ENCODE results near the gene APC. TPM values are rescaled to one million over a fixed set of nuclear protein-coding genes. Genes with fewer than 3 reads are reported as not detected.
A peak's percentile ranks its signal among the peaks of the same experiment; 100 is the strongest.

APC gene
- total RNA-seq, 1 experiment from 2014 or later: 33.7 TPM

DNA sequence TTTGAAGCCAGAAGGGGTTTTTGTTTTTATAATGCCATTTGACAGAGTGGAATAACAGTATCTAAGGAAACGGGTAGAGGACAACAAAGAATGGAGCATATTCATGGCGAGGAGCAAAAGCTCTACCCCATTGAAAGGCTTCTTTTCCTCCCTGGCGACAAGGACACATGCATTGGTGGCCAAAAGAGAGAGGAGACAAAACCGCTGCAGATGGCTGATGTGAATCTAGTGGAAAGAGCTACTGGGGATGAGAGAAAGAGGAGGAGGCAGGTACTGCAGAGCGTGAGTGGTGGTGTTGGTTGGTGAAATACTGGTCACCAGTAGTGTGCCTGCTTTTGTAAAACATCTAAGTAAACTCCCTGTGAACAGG lies 491 bp downstream of the APC start:
- intact Hi-C loops (cut with micrococcal nuclease; ENCODE audit: unreplicated experiment): no loop called here
- Histone ChIP-seq H3K4me1 (ENCODE audit: control insufficient read depth, insufficient read depth, low read length) (no peaks in the 10 kb centered on the region; the same call in 1 of the 2 replicates), H3K9me3 (ENCODE audit: control insufficient read depth, insufficient read depth, low read depth, low read length) (no peaks in the 10 kb centered on the region), H3K4me3 (ENCODE audit: low read depth in 2 of 2, low read length in 2 of 2) (peak overlapping the region in 1 of 2 experiments; percentile 34; a peak in 1 of 4 replicates), H3K36me3 (ENCODE audit: control insufficient read depth, insufficient read depth, low read length) (no peaks in the 10 kb centered on the region), H3K27ac (ENCODE audit: low read length) (no peak overlapping the region), H3K27me3 (ENCODE audit: control insufficient read depth, insufficient read depth, low read length) (no peaks in the 10 kb centered on the region)
- DNase-seq (ENCODE audit: low read depth, low spot score) (no peak), ATAC-seq (no peak; the same call in 1 of the 2 replicates)
- TF ChIP-seq SIN3A (IDR thresholded peaks at IDR 0.05; ENCODE audit: borderline replicate concordance, insufficient read depth, low read depth, low read length): no peak
- TF ChIP-seq, protein P1, sequence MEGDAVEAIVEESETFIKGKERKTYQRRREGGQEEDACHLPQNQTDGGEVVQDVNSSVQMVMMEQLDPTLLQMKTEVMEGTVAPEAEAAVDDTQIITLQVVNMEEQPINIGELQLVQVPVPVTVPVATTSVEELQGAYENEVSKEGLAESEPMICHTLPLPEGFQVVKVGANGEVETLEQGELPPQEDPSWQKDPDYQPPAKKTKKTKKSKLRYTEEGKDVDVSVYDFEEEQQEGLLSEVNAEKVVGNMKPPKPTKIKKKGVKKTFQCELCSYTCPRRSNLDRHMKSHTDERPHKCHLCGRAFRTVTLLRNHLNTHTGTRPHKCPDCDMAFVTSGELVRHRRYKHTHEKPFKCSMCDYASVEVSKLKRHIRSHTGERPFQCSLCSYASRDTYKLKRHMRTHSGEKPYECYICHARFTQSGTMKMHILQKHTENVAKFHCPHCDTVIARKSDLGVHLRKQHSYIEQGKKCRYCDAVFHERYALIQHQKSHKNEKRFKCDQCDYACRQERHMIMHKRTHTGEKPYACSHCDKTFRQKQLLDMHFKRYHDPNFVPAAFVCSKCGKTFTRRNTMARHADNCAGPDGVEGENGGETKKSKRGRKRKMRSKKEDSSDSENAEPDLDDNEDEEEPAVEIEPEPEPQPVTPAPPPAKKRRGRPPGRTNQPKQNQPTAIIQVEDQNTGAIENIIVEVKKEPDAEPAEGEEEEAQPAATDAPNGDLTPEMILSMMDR (IDR thresholded peaks at IDR 0.05): no peak
- ChIA-PET CTCF (no interaction called here), POLR2A (no interaction called here)
- no TSS peak for BruUV-seq (replicated peaks)
- in situ Hi-C loops (cut with HindIII; ENCODE audit: low pct_unique_long_range_greater_than_20kb, low sequenced_read_pairs): no loop called here

DNA sequence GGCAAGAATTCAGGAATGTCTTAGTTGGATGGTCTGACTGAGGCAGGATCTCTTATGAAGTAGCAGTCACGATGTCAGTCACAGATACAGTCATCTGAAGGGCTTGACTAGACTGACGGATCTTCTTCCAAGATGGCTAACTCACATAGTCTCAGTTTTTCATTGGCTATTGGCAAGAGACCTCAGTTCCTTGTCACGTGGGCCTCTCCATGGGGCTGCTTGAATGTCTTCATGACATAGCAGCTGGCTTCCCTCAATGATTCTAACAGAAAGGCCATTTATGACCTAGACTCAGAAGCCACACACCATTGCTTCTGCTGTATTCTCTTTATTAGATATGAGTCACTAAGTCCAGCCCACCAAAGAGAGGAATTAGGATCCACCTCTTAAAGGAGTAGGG lies 4.7 kb downstream of the APC start:
- BruUV-seq (replicated peaks): no TSS peak
- no peak for ATAC-seq
- Histone ChIP-seq H3K4me3 (ENCODE audit: low read depth in 2 of 2, low read length in 2 of 2) (no peak overlapping the region), H3K9me3 (ENCODE audit: control insufficient read depth, insufficient read depth, low read depth, low read length) (no peaks in the 10 kb centered on the region), H3K27me3 (ENCODE audit: control insufficient read depth, insufficient read depth, low read length) (no peaks in the 10 kb centered on the region), H3K4me1 (ENCODE audit: control insufficient read depth, insufficient read depth, low read length) (no peaks in the 10 kb centered on the region), H3K36me3 (ENCODE audit: control insufficient read depth, insufficient read depth, low read length) (no peaks in the 10 kb centered on the region), H3K27ac (ENCODE audit: low read length) (no peak overlapping the region)
- POLR2A ChIA-PET: no interaction called here
- no peak for DNase-seq (ENCODE audit: low read depth, low spot score)
- in situ Hi-C loops (cut with HindIII; ENCODE audit: low pct_unique_long_range_greater_than_20kb, low sequenced_read_pairs): no loop called here
- TF ChIP-seq SIN3A (IDR thresholded peaks at IDR 0.05; ENCODE audit: borderline replicate concordance, insufficient read depth, low read depth, low read length): no peak
- TF ChIP-seq, protein P1 (IDR thresholded peaks at IDR 0.05): no peak
- TF ChIP-seq, protein P2, sequence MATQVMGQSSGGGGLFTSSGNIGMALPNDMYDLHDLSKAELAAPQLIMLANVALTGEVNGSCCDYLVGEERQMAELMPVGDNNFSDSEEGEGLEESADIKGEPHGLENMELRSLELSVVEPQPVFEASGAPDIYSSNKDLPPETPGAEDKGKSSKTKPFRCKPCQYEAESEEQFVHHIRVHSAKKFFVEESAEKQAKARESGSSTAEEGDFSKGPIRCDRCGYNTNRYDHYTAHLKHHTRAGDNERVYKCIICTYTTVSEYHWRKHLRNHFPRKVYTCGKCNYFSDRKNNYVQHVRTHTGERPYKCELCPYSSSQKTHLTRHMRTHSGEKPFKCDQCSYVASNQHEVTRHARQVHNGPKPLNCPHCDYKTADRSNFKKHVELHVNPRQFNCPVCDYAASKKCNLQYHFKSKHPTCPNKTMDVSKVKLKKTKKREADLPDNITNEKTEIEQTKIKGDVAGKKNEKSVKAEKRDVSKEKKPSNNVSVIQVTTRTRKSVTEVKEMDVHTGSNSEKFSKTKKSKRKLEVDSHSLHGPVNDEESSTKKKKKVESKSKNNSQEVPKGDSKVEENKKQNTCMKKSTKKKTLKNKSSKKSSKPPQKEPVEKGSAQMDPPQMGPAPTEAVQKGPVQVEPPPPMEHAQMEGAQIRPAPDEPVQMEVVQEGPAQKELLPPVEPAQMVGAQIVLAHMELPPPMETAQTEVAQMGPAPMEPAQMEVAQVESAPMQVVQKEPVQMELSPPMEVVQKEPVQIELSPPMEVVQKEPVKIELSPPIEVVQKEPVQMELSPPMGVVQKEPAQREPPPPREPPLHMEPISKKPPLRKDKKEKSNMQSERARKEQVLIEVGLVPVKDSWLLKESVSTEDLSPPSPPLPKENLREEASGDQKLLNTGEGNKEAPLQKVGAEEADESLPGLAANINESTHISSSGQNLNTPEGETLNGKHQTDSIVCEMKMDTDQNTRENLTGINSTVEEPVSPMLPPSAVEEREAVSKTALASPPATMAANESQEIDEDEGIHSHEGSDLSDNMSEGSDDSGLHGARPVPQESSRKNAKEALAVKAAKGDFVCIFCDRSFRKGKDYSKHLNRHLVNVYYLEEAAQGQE (IDR thresholded peaks at IDR 0.05; ENCODE audit: insufficient read depth in 1 of 2, low read depth in 2 of 2, low read length in 1 of 2): no peak
- no peak for TF ChIP-seq POLR2AphosphoS5 (IDR thresholded peaks at IDR 0.05; ENCODE audit: low read depth, low read length)
- no peak for TF ChIP-seq TCF7L2 (IDR thresholded peaks at IDR 0.05; ENCODE audit: low read depth, low read length)
- CTCF ChIA-PET: no interaction called here
- intact Hi-C loops (cut with micrococcal nuclease; ENCODE audit: unreplicated experiment): no loop called here
